Nephron progenitor cell (in vitro differentiated cells): ENCODE results near the gene SLC25A21.
"Not testable (repeated sequence)": the region's sequence is repeated elsewhere in the genome, so short reads cannot be mapped to it uniquely, and the experiment has no call there.

Experiments used
- DNase-seq: peaks from one replicate; pipeline ENCODE4 v3.0.0; 2021
- H3K27ac Mint-ChIP-seq: 2 replicates; pipeline ENCODE4 v1.8.0; 2021; ENCODE audit warnings: mild to moderate bottlenecking, moderate library complexity, mixed read lengths
- H3K27me3 Mint-ChIP-seq: 2 replicates; pipeline ENCODE4 v1.8.0; 2021; ENCODE audit warnings: mild to moderate bottlenecking, low read depth, mixed read lengths; ENCODE audit not compliant: poor library complexity
- H3K36me3 Mint-ChIP-seq: 2 replicates; pipeline ENCODE4 v1.8.0; 2021; ENCODE audit warnings: low read depth, mixed read lengths
- H3K4me1 Mint-ChIP-seq: 2 replicates; pipeline ENCODE4 v1.8.0; 2021; ENCODE audit warnings: mixed read lengths
- H3K4me3 Mint-ChIP-seq: 2 replicates; pipeline ENCODE4 v1.8.0; 2021; ENCODE audit warnings: mild to moderate bottlenecking, moderate library complexity, mixed read lengths
- H3K9me3 Mint-ChIP-seq: 2 replicates; pipeline ENCODE4 v1.8.0; 2021; ENCODE audit warnings: mild to moderate bottlenecking, moderate library complexity, mixed read lengths
- TF ChIP-seq, protein P1 (sequence below): fragments of 200-600 bp; sonication (generic); IDR thresholded peaks from 2 replicates; pipeline ENCODE4 v1.5.0; 2021; ENCODE audit warnings: antibody characterized with exemption

SLC25A21 gene

DNA sequence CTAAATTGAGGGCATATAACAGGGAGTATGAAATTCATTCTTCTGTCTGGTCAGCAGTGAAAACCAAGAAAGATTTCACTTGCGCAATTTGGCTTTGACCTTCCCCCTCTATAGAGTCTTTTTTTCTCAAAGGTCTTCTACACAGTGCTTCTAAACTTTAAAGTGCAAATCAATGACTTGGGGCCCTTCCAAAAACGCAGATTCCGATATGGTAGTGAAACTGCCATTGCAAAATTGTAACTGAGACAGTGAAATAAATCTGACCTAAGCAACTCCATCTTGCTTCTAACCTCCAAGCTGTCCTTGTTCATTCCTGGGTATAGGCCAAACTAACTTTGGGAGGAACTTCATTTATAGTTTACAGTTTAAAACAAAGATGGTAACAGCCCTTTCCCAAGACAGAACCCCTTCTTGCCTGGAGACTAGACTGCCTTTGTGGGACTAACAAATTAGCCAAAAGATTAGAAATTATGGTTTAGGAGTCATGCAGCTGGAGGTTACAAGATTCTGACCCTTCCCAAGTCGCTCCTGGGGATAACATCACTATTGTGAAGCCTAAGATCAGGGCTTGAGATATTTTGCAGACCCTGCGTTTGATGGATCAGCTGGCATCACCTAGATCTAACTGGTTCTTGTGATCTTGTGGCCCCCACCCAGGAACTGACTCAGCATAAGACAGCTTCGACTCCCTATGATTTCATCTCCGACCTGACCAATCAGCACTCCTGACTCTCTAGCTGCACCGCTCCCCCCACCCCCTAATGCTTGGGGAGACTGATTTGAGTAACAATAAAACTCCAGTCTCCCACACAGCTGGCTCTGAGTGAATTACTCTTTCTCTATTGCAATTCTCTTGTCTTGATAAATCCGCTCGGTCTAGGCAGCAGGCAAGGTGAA lies 5.0 kb downstream of the SLC25A21 start:
- H3K27me3 Mint-ChIP-seq = no peaks in the 10 kb centered on the region
- H3K36me3 Mint-ChIP-seq = peaks cover 1% of the 10 kb centered on the region
- TF ChIP-seq, protein P1, sequence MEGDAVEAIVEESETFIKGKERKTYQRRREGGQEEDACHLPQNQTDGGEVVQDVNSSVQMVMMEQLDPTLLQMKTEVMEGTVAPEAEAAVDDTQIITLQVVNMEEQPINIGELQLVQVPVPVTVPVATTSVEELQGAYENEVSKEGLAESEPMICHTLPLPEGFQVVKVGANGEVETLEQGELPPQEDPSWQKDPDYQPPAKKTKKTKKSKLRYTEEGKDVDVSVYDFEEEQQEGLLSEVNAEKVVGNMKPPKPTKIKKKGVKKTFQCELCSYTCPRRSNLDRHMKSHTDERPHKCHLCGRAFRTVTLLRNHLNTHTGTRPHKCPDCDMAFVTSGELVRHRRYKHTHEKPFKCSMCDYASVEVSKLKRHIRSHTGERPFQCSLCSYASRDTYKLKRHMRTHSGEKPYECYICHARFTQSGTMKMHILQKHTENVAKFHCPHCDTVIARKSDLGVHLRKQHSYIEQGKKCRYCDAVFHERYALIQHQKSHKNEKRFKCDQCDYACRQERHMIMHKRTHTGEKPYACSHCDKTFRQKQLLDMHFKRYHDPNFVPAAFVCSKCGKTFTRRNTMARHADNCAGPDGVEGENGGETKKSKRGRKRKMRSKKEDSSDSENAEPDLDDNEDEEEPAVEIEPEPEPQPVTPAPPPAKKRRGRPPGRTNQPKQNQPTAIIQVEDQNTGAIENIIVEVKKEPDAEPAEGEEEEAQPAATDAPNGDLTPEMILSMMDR = no peak
- H3K9me3 Mint-ChIP-seq = peaks cover 2% of the 10 kb centered on the region
- no peak overlapping the region for H3K4me3 Mint-ChIP-seq
- H3K27ac Mint-ChIP-seq = no peak overlapping the region
- DNase-seq = no peak
- H3K4me1 Mint-ChIP-seq = peaks cover 10% of the 10 kb centered on the region

DNA sequence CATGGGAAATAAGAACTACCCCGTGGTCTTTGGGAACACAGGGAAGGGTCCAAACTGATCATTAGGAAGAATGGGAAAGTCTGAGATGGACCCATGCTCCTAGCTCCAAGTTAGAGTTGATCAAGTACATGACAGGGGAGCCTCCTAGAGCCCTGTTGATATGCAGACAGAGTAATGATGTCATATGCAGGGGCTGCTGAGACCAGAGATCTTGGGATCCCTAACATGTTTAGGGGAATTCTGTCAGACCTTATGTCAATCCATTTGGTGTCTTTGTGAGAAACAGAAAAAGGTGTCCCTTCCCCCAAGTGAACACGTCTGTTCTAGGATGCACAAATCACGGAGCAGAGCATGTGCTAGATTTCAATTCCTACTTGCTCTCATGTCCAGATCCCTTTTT lies 6.6 kb downstream of the SLC25A21 start:
- Mint-ChIP-seq H3K27me3 (peaks cover 3% of the 10 kb centered on the region), H3K9me3 (peaks cover 15% of the 10 kb centered on the region), H3K4me3 (no peak overlapping the region), H3K36me3 (peaks cover 12% of the 10 kb centered on the region), H3K27ac (no peak overlapping the region), H3K4me1 (peaks cover 4% of the 10 kb centered on the region)
- DNase-seq = no peak
- TF ChIP-seq, protein P1 = no peak

DNA sequence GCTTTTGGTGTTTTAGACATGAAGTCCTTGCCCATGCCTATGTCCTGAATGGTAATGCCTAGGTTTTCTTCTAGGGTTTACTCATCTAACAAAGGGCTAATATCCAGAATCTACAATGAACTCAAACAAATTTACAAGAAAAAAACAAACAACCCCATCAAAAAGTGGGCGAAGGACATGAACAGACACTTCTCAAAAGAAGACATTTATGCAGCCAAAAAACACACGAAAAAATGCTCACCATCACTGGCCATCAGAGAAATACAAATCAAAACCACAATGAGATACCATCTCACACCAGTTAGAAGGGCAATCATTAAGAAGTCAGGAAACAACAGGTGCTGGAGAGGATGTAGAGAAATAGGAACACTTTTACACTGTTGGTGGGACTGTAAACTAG lies 10.1 kb downstream of the SLC25A21 start:
- H3K9me3 Mint-ChIP-seq = peaks cover 47% of the 10 kb centered on the region
- not testable (repeated sequence) for H3K4me1 Mint-ChIP-seq, H3K4me3 Mint-ChIP-seq, H3K27me3 Mint-ChIP-seq, DNase-seq, H3K27ac Mint-ChIP-seq
- H3K36me3 Mint-ChIP-seq = peaks cover 24% of the 10 kb centered on the region

DNA sequence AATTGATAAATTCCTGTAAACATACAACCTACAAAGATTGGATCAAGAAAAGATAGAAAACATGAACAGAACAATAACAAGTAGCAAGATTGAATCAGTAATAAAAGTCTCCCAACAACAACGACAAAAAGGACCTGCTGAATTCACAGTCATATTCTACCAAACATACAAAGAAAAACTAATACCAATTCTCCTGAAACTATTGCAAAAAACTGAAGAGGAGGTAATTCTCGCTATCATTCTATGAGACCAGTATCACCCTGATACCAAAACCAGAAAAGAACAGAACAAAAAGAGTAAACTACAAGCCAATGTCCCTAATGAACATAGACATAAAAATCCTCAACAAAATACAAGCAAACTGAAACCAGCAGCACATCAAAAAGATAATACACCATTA lies 14.4 kb downstream of the SLC25A21 start:
- TF ChIP-seq, protein P1 = no peak
- DNase-seq = no peak
- peaks cover 84% of the 10 kb centered on the region for H3K9me3 Mint-ChIP-seq
- no peak overlapping the region for H3K27ac Mint-ChIP-seq
- peaks cover 7% of the 10 kb centered on the region for H3K27me3 Mint-ChIP-seq
- no peak overlapping the region for H3K4me3 Mint-ChIP-seq
- no peaks in the 10 kb centered on the region for H3K4me1 Mint-ChIP-seq
- H3K36me3 Mint-ChIP-seq = peaks cover 41% of the 10 kb centered on the region

DNA sequence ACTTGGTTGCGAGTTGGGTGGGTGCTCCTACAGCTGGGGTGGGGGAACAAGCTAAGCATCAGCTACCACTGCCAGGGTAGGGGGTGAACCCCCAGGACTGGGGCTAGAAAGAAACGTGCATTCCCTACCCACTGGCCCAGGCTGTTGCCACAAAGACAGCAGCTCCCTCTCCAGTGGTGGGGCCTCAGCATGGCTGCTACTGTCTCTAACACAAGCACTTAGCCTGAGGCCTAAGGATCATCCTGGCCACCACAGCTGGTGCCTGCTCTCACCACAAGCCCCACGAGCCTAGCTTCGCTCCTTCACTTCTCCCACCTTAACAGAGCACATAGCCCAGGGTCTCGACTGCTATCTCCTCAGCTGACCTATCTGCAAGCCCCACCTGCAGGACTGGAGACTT lies 18.9 kb downstream of the SLC25A21 start:
- H3K27me3 Mint-ChIP-seq = peaks cover 7% of the 10 kb centered on the region
- no peak for DNase-seq
- TF ChIP-seq, protein P1 = no peak
- no peak overlapping the region for H3K27ac Mint-ChIP-seq
- H3K36me3 Mint-ChIP-seq = peaks cover 16% of the 10 kb centered on the region
- no peaks in the 10 kb centered on the region for H3K4me1 Mint-ChIP-seq
- no peak overlapping the region for H3K4me3 Mint-ChIP-seq
- H3K9me3 Mint-ChIP-seq = peaks cover 50% of the 10 kb centered on the region

DNA sequence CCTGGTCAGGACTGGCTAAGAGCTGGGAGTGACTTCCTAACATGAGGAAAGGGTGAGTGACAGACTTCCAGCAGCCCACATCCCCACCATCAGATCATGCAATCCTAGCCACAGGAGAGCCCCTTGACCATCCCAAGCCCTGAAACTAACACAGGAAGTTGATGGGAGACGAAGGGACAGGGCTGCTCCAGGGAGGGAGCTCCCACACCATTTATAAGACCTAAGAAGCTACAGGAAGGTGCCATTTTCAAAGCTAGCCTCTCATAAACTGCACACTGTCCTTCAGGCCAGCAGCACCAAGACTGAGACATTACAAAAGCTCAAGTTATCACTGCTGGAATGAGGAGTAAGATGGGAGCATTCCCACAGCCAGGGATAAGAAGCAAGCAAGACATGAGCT lies 19.4 kb downstream of the SLC25A21 start:
- no peaks in the 10 kb centered on the region for H3K4me1 Mint-ChIP-seq
- TF ChIP-seq, protein P1 = no peak

More for the DNA sequence above, 19.4 kb downstream of the SLC25A21 start:
- H3K9me3 Mint-ChIP-seq = peaks cover 45% of the 10 kb centered on the region
- no peak overlapping the region for H3K27ac Mint-ChIP-seq
- no peak for DNase-seq
- H3K27me3 Mint-ChIP-seq = peaks cover 7% of the 10 kb centered on the region
- H3K36me3 Mint-ChIP-seq = peaks cover 16% of the 10 kb centered on the region
- no peak overlapping the region for H3K4me3 Mint-ChIP-seq
